ENCODE measurements around the gene FBXW7.

Gene FBXW7

GRCh38 chr4:152301381-152301780 is 234.5 kb downstream of the FBXW7 start:
- no peak for DNase-seq (ENCODE audit: low read depth)
- TF ChIP-seq CTCF (IDR thresholded peaks at IDR 0.05; ENCODE audit: low read depth, low read length, missing control alignments) = no peak
- H3K4me3 ChIP-seq (ENCODE audit: low read depth, low read length) = no peak overlapping the region
- in situ Hi-C loops (cut with HindIII; ENCODE audit: low sequenced_read_pairs) = no loop called here

GRCh38 chr4:152299553-152299952 is 236.3 kb downstream of the FBXW7 start:
- H3K4me3 ChIP-seq (ENCODE audit: low read depth, low read length) = no peak overlapping the region
- no peak for DNase-seq (ENCODE audit: low read depth)
- TF ChIP-seq CTCF (IDR thresholded peaks at IDR 0.05; ENCODE audit: low read depth, low read length, missing control alignments) = no peak
- in situ Hi-C loops (cut with HindIII; ENCODE audit: low sequenced_read_pairs) = no loop called here

- no peak overlapping the region for H3K4me3 ChIP-seq (ENCODE audit: low read depth, low read length)
- in situ Hi-C loops (cut with HindIII; ENCODE audit: low sequenced_read_pairs) = no loop called here
- TF ChIP-seq CTCF (IDR thresholded peaks at IDR 0.05; ENCODE audit: low read depth, low read length, missing control alignments) = no peak
- no peak for DNase-seq (ENCODE audit: low read depth)
These were observed 239.5 kb downstream of the FBXW7 start for GRCh38 chr4:152296386-152296785.

- in situ Hi-C loops (cut with HindIII; ENCODE audit: low sequenced_read_pairs) = no loop called here
- no peak for DNase-seq (ENCODE audit: low read depth)
- H3K4me3 ChIP-seq (ENCODE audit: low read depth, low read length) = no peak overlapping the region
- TF ChIP-seq CTCF (IDR thresholded peaks at IDR 0.05; ENCODE audit: low read depth, low read length, missing control alignments) = no peak
These were observed 241.1 kb downstream of the FBXW7 start for GRCh38 chr4:152294765-152295164.

- in situ Hi-C loops (cut with HindIII; ENCODE audit: low sequenced_read_pairs) = no loop called here
- no peak for DNase-seq (ENCODE audit: low read depth)
- TF ChIP-seq CTCF (IDR thresholded peaks at IDR 0.05; ENCODE audit: low read depth, low read length, missing control alignments) = no peak
- H3K4me3 ChIP-seq (ENCODE audit: low read depth, low read length) = no peak overlapping the region
These were observed 241.6 kb downstream of the FBXW7 start for GRCh38 chr4:152294331-152294730.

- DNase-seq (ENCODE audit: low read depth) = no peak
- TF ChIP-seq CTCF (IDR thresholded peaks at IDR 0.05; ENCODE audit: low read depth, low read length, missing control alignments) = no peak
- in situ Hi-C loops (cut with HindIII; ENCODE audit: low sequenced_read_pairs) = no loop called here
- H3K4me3 ChIP-seq (ENCODE audit: low read depth, low read length) = no peak overlapping the region
These were observed 242.4 kb downstream of the FBXW7 start for GRCh38 chr4:152293527-152293926.

- no peak overlapping the region for H3K4me3 ChIP-seq (ENCODE audit: low read depth, low read length)
- no peak for TF ChIP-seq CTCF (IDR thresholded peaks at IDR 0.05; ENCODE audit: low read depth, low read length, missing control alignments)
- DNase-seq (ENCODE audit: low read depth) = no peak
- in situ Hi-C loops (cut with HindIII; ENCODE audit: low sequenced_read_pairs) = no loop called here
These were observed 245.4 kb downstream of the FBXW7 start for GRCh38 chr4:152290366-152290921.

All from astrocyte of the cerebellum (primary cell).